WTC11 (cell line): Measurements from ENCODE around the gene FAM107B. TPM values are rescaled to one million over a fixed set of nuclear protein-coding genes. Genes with fewer than 3 reads are reported as not detected.

Experiments used
- ATAC-seq: fragments of 200-7000 bp; cut with Tn5 transposase; 2 replicates; pipeline ENCODE4 v1.10.0; 2021; ENCODE audit warnings: mild to moderate bottlenecking, moderate library complexity
- CTCF ChIA-PET: fragments of 300-600 bp; sonication (Branson Sonifier 250); formaldehyde crosslinking; loops from one replicate; lab custom pipeline; 2021; ENCODE audit warnings: antibody characterized with exemption; lab: Charles Lee
- POLR2A ChIA-PET: fragments of 350-600 bp; sonication (Branson Sonifier 250); formaldehyde crosslinking; loops from one replicate; lab custom pipeline; 2021; ENCODE audit warnings: antibody characterized with exemption; lab: Charles Lee
- DNase-seq: peaks from one replicate; pipeline ENCODE4 v3.0.0; 2021; ENCODE audit warnings: low spot score
- H3K27ac Mint-ChIP-seq: 2 replicates; pipeline ENCODE4 v1.8.0; 2021; ENCODE audit warnings: mixed read lengths
- H3K27me3 Mint-ChIP-seq: 2 replicates; pipeline ENCODE4 v1.8.0; 2021; ENCODE audit warnings: low read depth, mild to moderate bottlenecking, moderate library complexity, mixed read lengths
- H3K36me3 Mint-ChIP-seq: 2 replicates; pipeline ENCODE4 v1.8.0; 2021; ENCODE audit warnings: mixed read lengths
- H3K4me1 Mint-ChIP-seq: 2 replicates; pipeline ENCODE4 v1.8.0; 2022; ENCODE audit warnings: mixed read lengths
- H3K4me3 Mint-ChIP-seq: 2 replicates; pipeline ENCODE4 v1.8.0; 2021; ENCODE audit warnings: mild to moderate bottlenecking, moderate library complexity, mixed read lengths
- H3K9me3 Mint-ChIP-seq: 2 replicates; pipeline ENCODE4 v1.8.0; 2021; ENCODE audit warnings: mixed read lengths
- ATF1 ChIP-seq: sonication (generic); formaldehyde crosslinking; IDR thresholded peaks from 2 replicates; pipeline ENCODE4 v1.8.1; 2023; ENCODE audit warnings: mild to moderate bottlenecking, moderate library complexity, missing genetic modification reagents
- ATF6 ChIP-seq: sonication (generic); formaldehyde crosslinking; IDR thresholded peaks from 2 replicates; pipeline ENCODE4 v1.8.1; 2023; ENCODE audit warnings: mild to moderate bottlenecking, missing genetic modification reagents
- CDX4 ChIP-seq: fragments of 250-450 bp; sonication (Bioruptor Pico); IDR thresholded peaks from 2 replicates; pipeline ENCODE4 v1.9.0; 2021; ENCODE audit warnings: moderate library complexity, mild to moderate bottlenecking, inconsistent platforms, borderline replicate concordance
- CREB1 ChIP-seq: sonication (generic); formaldehyde crosslinking; IDR thresholded peaks from 2 replicates; pipeline ENCODE4 v1.8.0; 2023; ENCODE audit warnings: mild to moderate bottlenecking, missing genetic modification reagents
- CREM ChIP-seq: sonication (generic); formaldehyde crosslinking; IDR thresholded peaks from 2 replicates; pipeline ENCODE4 v1.8.1; 2022; ENCODE audit warnings: mild to moderate bottlenecking, missing genetic modification reagents, moderate library complexity
- CTCF ChIP-seq: fragments of 200-600 bp; IDR thresholded peaks from 2 replicates; pipeline ENCODE4 v1.8.0; 2022; ENCODE audit warnings: antibody characterized with exemption
- E2F5 ChIP-seq: sonication (generic); formaldehyde crosslinking; IDR thresholded peaks from 2 replicates; pipeline ENCODE4 v1.8.1; 2022; ENCODE audit warnings: mild to moderate bottlenecking, moderate library complexity, missing genetic modification reagents
- ERG ChIP-seq: fragments of 250-450 bp; sonication (Bioruptor Pico); IDR thresholded peaks from 2 replicates; pipeline ENCODE4 v1.8.0; 2021; ENCODE audit warnings: mild to moderate bottlenecking
- ETV6 ChIP-seq: sonication (generic); formaldehyde crosslinking; IDR thresholded peaks from 2 replicates; pipeline ENCODE4 v1.8.1; 2022; ENCODE audit warnings: mild to moderate bottlenecking, missing genetic modification reagents
- FOXK1 ChIP-seq: sonication (generic); formaldehyde crosslinking; IDR thresholded peaks from 2 replicates; pipeline ENCODE4 v1.8.0; 2022; ENCODE audit warnings: mild to moderate bottlenecking, moderate library complexity, missing genetic modification reagents
- GABPB1 ChIP-seq: sonication (generic); formaldehyde crosslinking; IDR thresholded peaks from 2 replicates; pipeline ENCODE4 v1.8.1; 2023; ENCODE audit warnings: mild to moderate bottlenecking, missing genetic modification reagents
- JUN ChIP-seq: sonication (generic); formaldehyde crosslinking; IDR thresholded peaks from 2 replicates; pipeline ENCODE4 v1.8.0; 2023; ENCODE audit warnings: mild to moderate bottlenecking, missing genetic modification reagents
- NFYB ChIP-seq: sonication (generic); formaldehyde crosslinking; conservative IDR thresholded peaks from 2 replicates; pipeline ENCODE4 v1.8.0; 2022; ENCODE audit warnings: low read depth, missing genetic modification reagents
- SMAD4 ChIP-seq: sonication (generic); formaldehyde crosslinking; IDR thresholded peaks from 2 replicates; pipeline ENCODE4 v1.8.0; 2022; ENCODE audit warnings: mild to moderate bottlenecking, missing genetic modification reagents
- ZNF138 ChIP-seq: sonication (generic); formaldehyde crosslinking; conservative IDR thresholded peaks from 2 replicates; pipeline ENCODE4 v1.8.1; 2022; ENCODE audit warnings: mild to moderate bottlenecking, moderate library complexity, missing genetic modification reagents
- total RNA-seq: library from RNA; stranded (reverse); gene quantifications from 3 replicates; pipeline ENCODE4 v1.2.3, GENCODE V29; 2021
- TF ChIP-seq, protein P1 (sequence below): sonication (generic); formaldehyde crosslinking; IDR thresholded peaks from 2 replicates; pipeline ENCODE4 v1.8.1; 2023; ENCODE audit warnings: mild to moderate bottlenecking, missing genetic modification reagents, borderline replicate concordance
- TF ChIP-seq, protein P2 (sequence below): sonication (generic); formaldehyde crosslinking; IDR thresholded peaks from 2 replicates; pipeline ENCODE4 v1.8.1; 2023; ENCODE audit warnings: mild to moderate bottlenecking, missing genetic modification reagents
- TF ChIP-seq, protein P3 (sequence below): sonication (generic); formaldehyde crosslinking; IDR thresholded peaks from 2 replicates; pipeline ENCODE4 v1.8.1; 2022; ENCODE audit warnings: missing genetic modification reagents, borderline replicate concordance

FAM107B gene
- total RNA-seq, 1 experiment from 2014 or later, result 22.4 TPM

- TF ChIP-seq, protein P1, sequence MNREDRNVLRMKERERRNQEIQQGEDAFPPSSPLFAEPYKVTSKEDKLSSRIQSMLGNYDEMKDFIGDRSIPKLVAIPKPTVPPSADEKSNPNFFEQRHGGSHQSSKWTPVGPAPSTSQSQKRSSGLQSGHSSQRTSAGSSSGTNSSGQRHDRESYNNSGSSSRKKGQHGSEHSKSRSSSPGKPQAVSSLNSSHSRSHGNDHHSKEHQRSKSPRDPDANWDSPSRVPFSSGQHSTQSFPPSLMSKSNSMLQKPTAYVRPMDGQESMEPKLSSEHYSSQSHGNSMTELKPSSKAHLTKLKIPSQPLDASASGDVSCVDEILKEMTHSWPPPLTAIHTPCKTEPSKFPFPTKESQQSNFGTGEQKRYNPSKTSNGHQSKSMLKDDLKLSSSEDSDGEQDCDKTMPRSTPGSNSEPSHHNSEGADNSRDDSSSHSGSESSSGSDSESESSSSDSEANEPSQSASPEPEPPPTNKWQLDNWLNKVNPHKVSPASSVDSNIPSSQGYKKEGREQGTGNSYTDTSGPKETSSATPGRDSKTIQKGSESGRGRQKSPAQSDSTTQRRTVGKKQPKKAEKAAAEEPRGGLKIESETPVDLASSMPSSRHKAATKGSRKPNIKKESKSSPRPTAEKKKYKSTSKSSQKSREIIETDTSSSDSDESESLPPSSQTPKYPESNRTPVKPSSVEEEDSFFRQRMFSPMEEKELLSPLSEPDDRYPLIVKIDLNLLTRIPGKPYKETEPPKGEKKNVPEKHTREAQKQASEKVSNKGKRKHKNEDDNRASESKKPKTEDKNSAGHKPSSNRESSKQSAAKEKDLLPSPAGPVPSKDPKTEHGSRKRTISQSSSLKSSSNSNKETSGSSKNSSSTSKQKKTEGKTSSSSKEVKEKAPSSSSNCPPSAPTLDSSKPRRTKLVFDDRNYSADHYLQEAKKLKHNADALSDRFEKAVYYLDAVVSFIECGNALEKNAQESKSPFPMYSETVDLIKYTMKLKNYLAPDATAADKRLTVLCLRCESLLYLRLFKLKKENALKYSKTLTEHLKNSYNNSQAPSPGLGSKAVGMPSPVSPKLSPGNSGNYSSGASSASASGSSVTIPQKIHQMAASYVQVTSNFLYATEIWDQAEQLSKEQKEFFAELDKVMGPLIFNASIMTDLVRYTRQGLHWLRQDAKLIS, result no peak
- TF ChIP-seq, protein P2, sequence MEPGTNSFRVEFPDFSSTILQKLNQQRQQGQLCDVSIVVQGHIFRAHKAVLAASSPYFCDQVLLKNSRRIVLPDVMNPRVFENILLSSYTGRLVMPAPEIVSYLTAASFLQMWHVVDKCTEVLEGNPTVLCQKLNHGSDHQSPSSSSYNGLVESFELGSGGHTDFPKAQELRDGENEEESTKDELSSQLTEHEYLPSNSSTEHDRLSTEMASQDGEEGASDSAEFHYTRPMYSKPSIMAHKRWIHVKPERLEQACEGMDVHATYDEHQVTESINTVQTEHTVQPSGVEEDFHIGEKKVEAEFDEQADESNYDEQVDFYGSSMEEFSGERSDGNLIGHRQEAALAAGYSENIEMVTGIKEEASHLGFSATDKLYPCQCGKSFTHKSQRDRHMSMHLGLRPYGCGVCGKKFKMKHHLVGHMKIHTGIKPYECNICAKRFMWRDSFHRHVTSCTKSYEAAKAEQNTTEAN (CRISPR knock-in tag), result no peak
- TF ChIP-seq CTCF, result no peak
- no peak for TF ChIP-seq JUN (CRISPR knock-in tag)
- TF ChIP-seq CREB1, result no peak
- TF ChIP-seq, protein P3, sequence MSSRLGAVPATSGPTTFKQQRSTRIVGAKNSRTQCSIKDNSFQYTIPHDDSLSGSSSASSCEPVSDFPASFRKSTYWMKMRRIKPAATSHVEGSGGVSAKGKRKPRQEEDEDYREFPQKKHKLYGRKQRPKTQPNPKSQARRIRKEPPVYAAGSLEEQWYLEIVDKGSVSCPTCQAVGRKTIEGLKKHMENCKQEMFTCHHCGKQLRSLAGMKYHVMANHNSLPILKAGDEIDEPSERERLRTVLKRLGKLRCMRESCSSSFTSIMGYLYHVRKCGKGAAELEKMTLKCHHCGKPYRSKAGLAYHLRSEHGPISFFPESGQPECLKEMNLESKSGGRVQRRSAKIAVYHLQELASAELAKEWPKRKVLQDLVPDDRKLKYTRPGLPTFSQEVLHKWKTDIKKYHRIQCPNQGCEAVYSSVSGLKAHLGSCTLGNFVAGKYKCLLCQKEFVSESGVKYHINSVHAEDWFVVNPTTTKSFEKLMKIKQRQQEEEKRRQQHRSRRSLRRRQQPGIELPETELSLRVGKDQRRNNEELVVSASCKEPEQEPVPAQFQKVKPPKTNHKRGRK (CRISPR knock-in tag), result no peak
- TF ChIP-seq CREM, result no peak
These were observed 166.2 kb downstream of the FAM107B start (continued) for GRCh38 chr10:14608381-14609001.

- ChIA-PET CTCF (no interaction called here), POLR2A (no interaction called here)
- Mint-ChIP-seq H3K27ac (no peak overlapping the region), H3K27me3 (peaks cover 31% of the 10 kb centered on the region), H3K36me3 (peaks cover 3% of the 10 kb centered on the region; the same call in 1 of the 2 replicates), H3K4me3 (no peak overlapping the region), H3K9me3 (no peaks in the 10 kb centered on the region), H3K4me1 (peaks cover 22% of the 10 kb centered on the region)
- ATAC-seq (no peak), DNase-seq (no peak)
- no peak for TF ChIP-seq CTCF
- no peak for TF ChIP-seq FOXK1 (CRISPR knock-in tag)
- no peak for TF ChIP-seq E2F5 (CRISPR knock-in tag)
- TF ChIP-seq ERG, result no peak
- no peak for TF ChIP-seq CREB1
- TF ChIP-seq CDX4 (CRISPR knock-in tag), result no peak
- TF ChIP-seq NFYB (CRISPR knock-in tag), result no peak
- TF ChIP-seq SMAD4 (CRISPR knock-in tag), result no peak
- TF ChIP-seq ETV6, result no peak
- TF ChIP-seq ATF6 (CRISPR knock-in tag), result no peak
- TF ChIP-seq ZNF138, result no peak
- no peak for TF ChIP-seq ATF1 (CRISPR knock-in tag)
- TF ChIP-seq GABPB1 (CRISPR knock-in tag), result no peak
These were observed 168.1 kb downstream of the FAM107B start for GRCh38 chr10:14606633-14607032.
